Activated CD4-positive, CD25-positive, alpha-beta regulatory T cell treated with anti-CD3 and anti-CD28 coated beads, Interleukin-2, amount 50 U/mL, for 24 hours (primary cell): Measurements from ENCODE around the gene PHPT1.

Experiments used
- ATAC-seq, 2 donors: fragments of 150-1000 bp; cut with Tn5 transposase; one replicate each; pipeline ENCODE4 v1.10.0; 2021; ENCODE audit warnings: mild to moderate bottlenecking in 1 of 2, moderate library complexity in 1 of 2

PHPT1 gene

GRCh38 chr9:136889858-136890257 is 40.6 kb downstream of the PHPT1 start:
- no peak for ATAC-seq

GRCh38 chr9:136890661-136891060 is 41.5 kb downstream of the PHPT1 start:
- no peak for ATAC-seq

- no peak for ATAC-seq
Observed at GRCh38 chr9:136896027-136896426, 46.8 kb downstream of the PHPT1 start.

- ATAC-seq: no peak
Observed at GRCh38 chr9:136898483-136899100, 49.4 kb downstream of the PHPT1 start.

- ATAC-seq: no peak
Observed at GRCh38 chr9:136899196-136899595, 50.0 kb downstream of the PHPT1 start.

- ATAC-seq: no peak
Observed at GRCh38 chr9:136900556-136900955, 51.3 kb downstream of the PHPT1 start.
